Endothelial cell of umbilical vein (primary cell): Measurements from ENCODE around the gene NPIPB6. TPM values are rescaled to one million over a fixed set of nuclear protein-coding genes. Genes with fewer than 3 reads are reported as not detected.

Experiments
- BruUV-seq: library from RNA; stranded (reverse); fragments of 400-500 nt; replicated peaks from 2 replicates; lab custom pipeline; 2021; lab: Mats Ljungman, UMichigan
- CTCF ChIA-PET: fragments of 300-600, 350-600 bp; sonication (Branson Sonifier 250); formaldehyde crosslinking; loops from one replicate; lab custom pipeline; 2021; ENCODE audit warnings: antibody characterized with exemption, inconsistent platforms; lab: Charles Lee
- POLR2A ChIA-PET: fragments of 300-600, 350-600 bp; sonication (Branson Sonifier 250); formaldehyde crosslinking; loops from one replicate; lab custom pipeline; 2021; ENCODE audit warnings: antibody characterized with exemption, inconsistent platforms; lab: Charles Lee
- DNase-seq: peaks from one replicate; pipeline ENCODE4 v3.0.0-alpha.2; 2011; ENCODE audit warnings: low read depth, low spot score
- FAIRE-seq: peaks from 2 replicates; lab custom pipeline; 2011; peaks lifted over from hg19 to GRCh38; lab: Jason Lieb, UNC
- H2AFZ ChIP-seq: 2 replicates; pipeline ENCODE4 v1.6.0; 2012; ENCODE audit warnings: low read depth, low read length, control low read depth, inconsistent platforms
- H3K27ac ChIP-seq: 2 replicates; pipeline ENCODE4 v1.5.1; 2011; ENCODE audit warnings: low read depth, mild to moderate bottlenecking, control low read depth, low read length, moderate library complexity; ENCODE audit not compliant: insufficient read depth
- H3K27me3 ChIP-seq, 2 experiments: 2 replicates each; pipeline versions ENCODE4 v1.6.0 to v1.6.1; 2011; ENCODE audit warnings: low read length in 2 of 2, mixed read lengths in 1 of 2; ENCODE audit not compliant: control insufficient read depth in 2 of 2, insufficient read depth in 2 of 2
- H3K36me3 ChIP-seq, 2 experiments: 2 replicates in 1 of 2; 3 replicates in 1 of 2; pipeline ENCODE4 v1.5.1; 2011; ENCODE audit warnings: low read length in 2 of 2, mild to moderate bottlenecking in 1 of 2, moderate library complexity in 1 of 2; ENCODE audit not compliant: control insufficient read depth in 2 of 2, insufficient read depth in 2 of 2; ENCODE audit errors: extremely low read depth in 1 of 2
- H3K4me1 ChIP-seq: 3 replicates; pipeline ENCODE4 v1.5.1; 2011; ENCODE audit warnings: mild to moderate bottlenecking, low read length; ENCODE audit not compliant: control insufficient read depth, insufficient read depth; ENCODE audit errors: extremely low read depth
- H3K4me2 ChIP-seq: 2 replicates; pipeline ENCODE4 v1.6.1; 2011; ENCODE audit warnings: low read length, control low read depth, mixed read lengths; ENCODE audit not compliant: insufficient read depth
- H3K4me3 ChIP-seq, 3 experiments: fragments of 200-600 bp in 1 of 3; sonication (generic), shearing (Covaris generic) in 1 of 3; replicated peaks in 1 of 3; 2 replicates each; pipeline ENCODE4 v1.5.1; 2011 to 2016; ENCODE audit warnings: control low read depth in 3 of 3, low read length in 3 of 3, mild to moderate bottlenecking in 2 of 3, inconsistent platforms in 1 of 3, low read depth in 1 of 3, moderate library complexity in 1 of 3; ENCODE audit not compliant: insufficient read depth in 1 of 3
- H3K79me2 ChIP-seq: 2 replicates; pipeline ENCODE4 v1.6.0; 2012; ENCODE audit warnings: low read length, inconsistent platforms; ENCODE audit not compliant: control insufficient read depth, insufficient read depth
- H3K9ac ChIP-seq: replicated peaks from 2 replicates; pipeline ENCODE3; 2011; ENCODE audit warnings: low read length, control low read depth; ENCODE audit not compliant: insufficient read depth; ENCODE audit errors: extremely low read depth
- H3K9me1 ChIP-seq: replicated peaks from 3 replicates; pipeline ENCODE4 v1.6.0; 2011; ENCODE audit warnings: mild to moderate bottlenecking, low read length; ENCODE audit not compliant: control insufficient read depth, insufficient read depth; ENCODE audit errors: extremely low read depth
- H3K9me3 ChIP-seq: replicated peaks from 2 replicates; pipeline ENCODE4 v1.5.1; 2012; ENCODE audit warnings: low read length, inconsistent platforms; ENCODE audit not compliant: control insufficient read depth, insufficient read depth
- H4K20me1 ChIP-seq: replicated peaks from 2 replicates; pipeline ENCODE3; 2011; ENCODE audit warnings: mild to moderate bottlenecking, low read length; ENCODE audit not compliant: control insufficient read depth, insufficient read depth; ENCODE audit errors: extremely low read depth
- EZH2 ChIP-seq: IDR thresholded peaks from 2 replicates; pipeline ENCODE4 v1.6.1; 2012; ENCODE audit warnings: borderline replicate concordance, low read depth, mild to moderate bottlenecking, moderate library complexity, low read length, inconsistent platforms; ENCODE audit not compliant: severe bottlenecking
- FOS ChIP-seq: IDR thresholded peaks from 2 replicates; pipeline ENCODE4 v1.6.1; 2011; ENCODE audit warnings: mild to moderate bottlenecking, low read length, moderate library complexity, borderline replicate concordance; ENCODE audit not compliant: insufficient read depth
- GATA2 ChIP-seq: IDR thresholded peaks from 2 replicates; pipeline ENCODE4 v1.7.0; 2011; ENCODE audit warnings: low read depth, mild to moderate bottlenecking, moderate library complexity, mixed read lengths, low read length; ENCODE audit not compliant: insufficient read length, insufficient read depth
- JUN ChIP-seq: IDR thresholded peaks from 2 replicates; pipeline ENCODE4 v1.6.1; 2011; ENCODE audit warnings: borderline replicate concordance, low read depth; ENCODE audit not compliant: insufficient read length, insufficient read depth
- MYC ChIP-seq: IDR thresholded peaks from one replicate; pipeline ENCODE4 v1.6.1; 2011; ENCODE audit warnings: mild to moderate bottlenecking, low read depth, low read length
- POLR2A ChIP-seq: IDR thresholded peaks from 2 replicates; pipeline ENCODE4 v1.6.1; 2012; ENCODE audit warnings: low read depth, mild to moderate bottlenecking, control low read depth, low read length
- POLR2AphosphoS5 ChIP-seq: IDR thresholded peaks from 2 replicates; pipeline ENCODE4 v1.6.1; 2012; ENCODE audit warnings: low read depth, mild to moderate bottlenecking, control low read depth, low read length, moderate library complexity; ENCODE audit not compliant: insufficient read depth
- dilution Hi-C: fragments of 300-500 bp; cut with MboI; formaldehyde crosslinking; loops from one replicate; pipeline ENCODE4 v1.15.0; 2019; ENCODE audit warnings: low sequenced_read_pairs; ENCODE audit not compliant: extremely low pct_ligation_motif_present
- intact Hi-C: fragments of 100-400 bp; cut with micrococcal nuclease; formaldehyde crosslinking; loops from one replicate; pipeline ENCODE4 v1.10.0; 2022
- polyA plus RNA-seq, 4 experiments: library from polyadenylated mRNA; depleted of rRNA in 3 of 4; stranded (reverse) in 3 of 4; unstranded in 1 of 4; fragments of >200 nt; gene quantifications; 2 replicates each; pipeline versions ENCODE4 v1.2.1 to v1.2.3, GENCODE V29; 2011 to 2012; ENCODE audit warnings: missing spikeins in 1 of 4
- total RNA-seq: library from RNA; stranded (reverse); gene quantifications from 2 replicates; pipeline ENCODE4 v1.2.3, GENCODE V29; 2021
- TF ChIP-seq, protein P1 (sequence below): IDR thresholded peaks from 2 replicates; pipeline ENCODE4 v1.6.1; 2011; ENCODE audit not compliant: insufficient read depth, insufficient read length
- TF ChIP-seq, protein P2 (sequence below), 2 donors: IDR thresholded peaks; 1 replicate in 1 of 2; 2 replicates in 1 of 2; pipeline ENCODE4 v1.5.1; 2011; ENCODE audit warnings: low read length in 2 of 2, mild to moderate bottlenecking in 2 of 2, moderate library complexity in 2 of 2, control low read depth in 1 of 2, inconsistent platforms in 1 of 2, low read depth in 1 of 2; ENCODE audit not compliant: insufficient read depth in 1 of 2; ENCODE audit errors: extremely low read depth in 1 of 2

The NPIPB6 gene
- total and polyA plus RNA-seq, 2 donors (not counting 3 experiments of a cell fraction or from before 2014, with no cell fraction given): 5.0 TPM; not detected in 1

DNA sequence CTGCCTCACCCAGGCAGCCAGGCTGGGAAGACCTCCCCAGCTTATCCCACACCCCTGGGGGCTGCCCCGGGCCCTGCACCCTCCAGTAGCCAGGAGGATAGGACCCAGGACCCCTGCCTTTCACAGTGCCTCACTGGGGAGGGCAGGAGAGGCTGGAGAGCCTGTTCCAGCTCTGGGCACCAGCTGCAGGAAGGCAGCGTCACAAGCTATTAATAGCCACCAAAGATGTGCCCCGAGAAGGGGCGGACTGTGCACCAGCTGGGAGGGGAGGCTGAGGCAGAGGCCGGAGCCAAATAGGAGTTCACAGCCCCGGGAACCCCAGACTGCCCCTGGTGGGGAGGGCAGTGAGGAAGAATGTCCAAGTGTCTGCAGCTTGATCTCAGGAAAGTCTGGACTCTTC lies 62.2 kb downstream of the NPIPB6 start:
- no TSS peak for BruUV-seq
- H4K20me1 ChIP-seq: no peaks in the 10 kb centered on the region
- FAIRE-seq (no peak), DNase-seq (no peak)
- TF ChIP-seq FOS: no peak
- H3K9ac ChIP-seq: no peak overlapping the region
- intact Hi-C loops (no loop called here), dilution Hi-C loops (no loop called here)
- H3K36me3 ChIP-seq: no peaks in the 10 kb centered on the region
- H3K27ac ChIP-seq: no peak overlapping the region
- CTCF ChIA-PET: interaction anchor here (1.1 to 3.5 kb wide), 3 partner anchors 16 to 20 kb away, joined by 3 to 9 read pairs (median 5); no protein-coding TSS in a partner anchor
- H3K79me2 ChIP-seq: no peaks in the 10 kb centered on the region
- H3K27me3 ChIP-seq: no peaks in the 10 kb centered on the region
- H3K4me2 ChIP-seq: no peak overlapping the region
- no peaks in the 10 kb centered on the region for H3K4me1 ChIP-seq
- H3K4me3 ChIP-seq: no peak overlapping the region
- POLR2A ChIA-PET: no interaction called here
- H2AFZ ChIP-seq: no peak overlapping the region
- H3K9me3 ChIP-seq: no peaks in the 10 kb centered on the region
- H3K9me1 ChIP-seq: no peaks in the 10 kb centered on the region

DNA sequence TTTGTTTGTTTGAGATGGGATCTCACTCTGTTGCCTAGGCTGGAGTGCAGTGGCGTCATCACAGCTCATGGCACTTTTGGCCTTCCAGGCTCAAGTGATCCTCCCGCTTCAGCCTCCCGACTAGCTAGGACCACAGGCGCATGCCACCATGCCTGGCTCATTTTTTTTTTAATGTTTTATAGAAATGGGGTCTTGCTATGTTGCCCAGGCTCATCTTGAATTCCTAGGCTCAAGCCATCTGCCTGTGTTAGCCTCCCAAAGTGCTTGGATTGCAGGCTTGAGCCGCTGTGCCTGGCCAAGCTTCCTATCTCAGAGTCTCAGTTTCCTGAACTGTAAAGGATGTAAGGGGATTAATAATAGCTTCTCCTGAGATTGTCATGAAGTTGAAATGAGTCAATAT lies 63.0 kb downstream of the NPIPB6 start:
- POLR2A ChIA-PET: no interaction called here
- no peak for FAIRE-seq
- CTCF ChIA-PET: interaction anchor here (0.8 to 3.5 kb wide), 5 partner anchors 10 to 26 kb away, joined by 3 to 9 read pairs (median 4); no protein-coding TSS in a partner anchor

More for the DNA sequence above, 63.0 kb downstream of the NPIPB6 start:
- H3K4me3 ChIP-seq: no peak overlapping the region
- H3K79me2 ChIP-seq: no peaks in the 10 kb centered on the region
- no peaks in the 10 kb centered on the region for H3K27me3 ChIP-seq
- TF ChIP-seq JUN (no peak), POLR2AphosphoS5 (no peak), POLR2A (no peak), MYC (no peak), EZH2 (no peak), FOS (no peak), GATA2 (no peak)
- TF ChIP-seq, protein P1, sequence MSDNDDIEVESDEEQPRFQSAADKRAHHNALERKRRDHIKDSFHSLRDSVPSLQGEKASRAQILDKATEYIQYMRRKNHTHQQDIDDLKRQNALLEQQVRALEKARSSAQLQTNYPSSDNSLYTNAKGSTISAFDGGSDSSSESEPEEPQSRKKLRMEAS: no peak
- TF ChIP-seq, protein P2, sequence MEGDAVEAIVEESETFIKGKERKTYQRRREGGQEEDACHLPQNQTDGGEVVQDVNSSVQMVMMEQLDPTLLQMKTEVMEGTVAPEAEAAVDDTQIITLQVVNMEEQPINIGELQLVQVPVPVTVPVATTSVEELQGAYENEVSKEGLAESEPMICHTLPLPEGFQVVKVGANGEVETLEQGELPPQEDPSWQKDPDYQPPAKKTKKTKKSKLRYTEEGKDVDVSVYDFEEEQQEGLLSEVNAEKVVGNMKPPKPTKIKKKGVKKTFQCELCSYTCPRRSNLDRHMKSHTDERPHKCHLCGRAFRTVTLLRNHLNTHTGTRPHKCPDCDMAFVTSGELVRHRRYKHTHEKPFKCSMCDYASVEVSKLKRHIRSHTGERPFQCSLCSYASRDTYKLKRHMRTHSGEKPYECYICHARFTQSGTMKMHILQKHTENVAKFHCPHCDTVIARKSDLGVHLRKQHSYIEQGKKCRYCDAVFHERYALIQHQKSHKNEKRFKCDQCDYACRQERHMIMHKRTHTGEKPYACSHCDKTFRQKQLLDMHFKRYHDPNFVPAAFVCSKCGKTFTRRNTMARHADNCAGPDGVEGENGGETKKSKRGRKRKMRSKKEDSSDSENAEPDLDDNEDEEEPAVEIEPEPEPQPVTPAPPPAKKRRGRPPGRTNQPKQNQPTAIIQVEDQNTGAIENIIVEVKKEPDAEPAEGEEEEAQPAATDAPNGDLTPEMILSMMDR (IDR thresholded peaks at IDR 0.05; ENCODE audit: extremely low read depth in 1 of 2, insufficient read depth in 1 of 2, low read depth in 1 of 2, low read length in 2 of 2): no peak
- no peaks in the 10 kb centered on the region for H3K9me3 ChIP-seq
- no TSS peak for BruUV-seq
- dilution Hi-C loops (no loop called here), intact Hi-C loops (no loop called here)
- no peak overlapping the region for H2AFZ ChIP-seq
- DNase-seq: no peak
- no peak overlapping the region for H3K9ac ChIP-seq
- H3K27ac ChIP-seq: no peak overlapping the region
- no peaks in the 10 kb centered on the region for H4K20me1 ChIP-seq
- H3K9me1 ChIP-seq: no peaks in the 10 kb centered on the region
- no peaks in the 10 kb centered on the region for H3K36me3 ChIP-seq
- H3K4me2 ChIP-seq: no peak overlapping the region
- no peaks in the 10 kb centered on the region for H3K4me1 ChIP-seq
